HepG2 (cell line): ENCODE results near the gene DDX28. TPM values are rescaled to one million over a fixed set of nuclear protein-coding genes. Genes with fewer than 3 reads are reported as not detected.
A peak's percentile ranks its signal among the peaks of the same experiment; 100 is the strongest.

Source experiments
- CBX2 ChIP-seq, 2 experiments: fragments of 200-600 bp in 1 of 2; sonication (generic); formaldehyde crosslinking in 1 of 2; IDR thresholded peaks; 2 replicates each; pipeline versions ENCODE4 v1.7.0 to v1.8.1; 2018 to 2022; ENCODE audit warnings: low read depth in 2 of 2, low read length in 1 of 2, mild to moderate bottlenecking in 1 of 2, missing genetic modification reagents in 1 of 2
- CBX5 ChIP-seq: sonication (generic); formaldehyde crosslinking; IDR thresholded peaks from 2 replicates; pipeline ENCODE4 v1.4.0; 2020; ENCODE audit warnings: missing genetic modification reagents, borderline replicate concordance
- CEBPZ ChIP-seq: IDR thresholded peaks from 2 replicates; pipeline ENCODE4 v1.6.1; 2012; ENCODE audit warnings: low read length, improper control_type of control experiment
- ETV5 ChIP-seq: IDR thresholded peaks from 2 replicates; pipeline ENCODE4 v1.6.1; 2018; ENCODE audit warnings: missing biosample characterization, missing genetic modification reagents, inconsistent platforms, borderline replicate concordance
- FOXK1 ChIP-seq: sonication (generic); formaldehyde crosslinking; IDR thresholded peaks from 2 replicates; pipeline ENCODE4 v1.4.0; 2020; ENCODE audit warnings: low read depth, missing genetic modification reagents, borderline replicate concordance
- GLI4 ChIP-seq: sonication (generic); formaldehyde crosslinking; IDR thresholded peaks from 2 replicates; pipeline ENCODE4 v1.5.1; 2020; ENCODE audit warnings: missing genetic modification reagents, mild to moderate bottlenecking, moderate library complexity, borderline replicate concordance
- HCFC1 ChIP-seq: fragments of 150-350 bp; IDR thresholded peaks from 2 replicates; pipeline ENCODE4 v1.6.1; 2014; ENCODE audit warnings: low read depth, low read length
- ISL2 ChIP-seq: sonication (generic); formaldehyde crosslinking; IDR thresholded peaks from 2 replicates; pipeline ENCODE4 v1.5.0; 2020; ENCODE audit warnings: missing genetic modification reagents
- KMT2A ChIP-seq: sonication (generic); formaldehyde crosslinking; IDR thresholded peaks from 2 replicates; pipeline ENCODE4 v1.4.0; 2020; ENCODE audit warnings: missing genetic modification reagents
- MIXL1 ChIP-seq: IDR thresholded peaks from 2 replicates; pipeline ENCODE4 v1.6.1; 2016
- NCOA2 ChIP-seq: sonication (generic); formaldehyde crosslinking; IDR thresholded peaks from 2 replicates; pipeline ENCODE4 v1.8.0; 2022; ENCODE audit warnings: inconsistent platforms
- NFYB ChIP-seq: sonication (generic); formaldehyde crosslinking; IDR thresholded peaks from 2 replicates; pipeline ENCODE4 v1.4.0; 2020; ENCODE audit warnings: missing genetic modification reagents
- POLR2G ChIP-seq: fragments of 200-400 bp; formaldehyde crosslinking; IDR thresholded peaks from 2 replicates; pipeline ENCODE4 v1.6.1; 2018; ENCODE audit warnings: mild to moderate bottlenecking, low read depth, low read length, moderate library complexity
- RXRA ChIP-seq: sonication (generic); formaldehyde crosslinking; IDR thresholded peaks from 2 replicates; pipeline ENCODE4 v1.5.1; 2020; ENCODE audit warnings: missing genetic modification reagents
- SMYD3 ChIP-seq: sonication (generic); formaldehyde crosslinking; IDR thresholded peaks from 2 replicates; pipeline ENCODE4 v1.8.1; 2023; ENCODE audit warnings: mild to moderate bottlenecking, missing genetic modification reagents
- SRSF1 ChIP-seq: fragments of 200-400 bp; formaldehyde crosslinking; optimal IDR thresholded peaks from 2 replicates; pipeline ENCODE3; 2017; ENCODE audit warnings: mild to moderate bottlenecking, low read depth, low read length, moderate library complexity
- SYNCRIP ChIP-seq: fragments of 200-400 bp; formaldehyde crosslinking; IDR thresholded peaks from 2 replicates; pipeline ENCODE4 v1.6.1; 2018; ENCODE audit warnings: mild to moderate bottlenecking, low read depth, low read length; ENCODE audit not compliant: insufficient read depth
- TOPORS ChIP-seq: sonication (generic); formaldehyde crosslinking; IDR thresholded peaks from 2 replicates; pipeline ENCODE4 v1.8.0; 2023; ENCODE audit warnings: mild to moderate bottlenecking, missing genetic modification reagents
- ZBTB20 ChIP-seq: sonication (generic); formaldehyde crosslinking; IDR thresholded peaks from 2 replicates; pipeline ENCODE4 v1.8.1; 2023; ENCODE audit warnings: missing genetic modification reagents, low read depth, mild to moderate bottlenecking, borderline replicate concordance
- ZFP37 ChIP-seq: sonication (generic); formaldehyde crosslinking; IDR thresholded peaks from 2 replicates; pipeline ENCODE4 v1.4.0; 2020; ENCODE audit warnings: missing genetic modification reagents, borderline replicate concordance
- ZIK1 ChIP-seq: sonication (generic); formaldehyde crosslinking; IDR thresholded peaks from 2 replicates; pipeline ENCODE4 v1.5.0; 2020; ENCODE audit warnings: mild to moderate bottlenecking, low read depth, missing genetic modification reagents, borderline replicate concordance
- ZNF253 ChIP-seq: sonication (generic); formaldehyde crosslinking; IDR thresholded peaks from 2 replicates; pipeline ENCODE4 v1.8.0; 2022; ENCODE audit warnings: mild to moderate bottlenecking, missing genetic modification reagents, borderline replicate concordance
- ZNF3 ChIP-seq: IDR thresholded peaks from 2 replicates; pipeline ENCODE4 v1.7.0; 2017; ENCODE audit warnings: inconsistent platforms
- ZNF335 ChIP-seq: sonication (generic); formaldehyde crosslinking; IDR thresholded peaks from 2 replicates; pipeline ENCODE4 v1.4.0; 2020; ENCODE audit warnings: missing genetic modification reagents
- ZNF598 ChIP-seq: sonication (generic); formaldehyde crosslinking; IDR thresholded peaks from 2 replicates; pipeline ENCODE4 v1.5.1; 2020; ENCODE audit warnings: mild to moderate bottlenecking, missing genetic modification reagents, borderline replicate concordance
- ZNF746 ChIP-seq: sonication (generic); formaldehyde crosslinking; IDR thresholded peaks from 2 replicates; pipeline ENCODE4 v1.8.0; 2022; ENCODE audit warnings: mild to moderate bottlenecking, missing genetic modification reagents
- ZNF766 ChIP-seq: sonication (generic); formaldehyde crosslinking; IDR thresholded peaks from 2 replicates; pipeline ENCODE4 v1.5.0; 2020; ENCODE audit warnings: missing genetic modification reagents, borderline replicate concordance
- ZNF768 ChIP-seq: sonication (generic); formaldehyde crosslinking; IDR thresholded peaks from 2 replicates; pipeline ENCODE4 v1.4.0; 2020; ENCODE audit warnings: missing genetic modification reagents
- ZNF879 ChIP-seq: sonication (generic); formaldehyde crosslinking; IDR thresholded peaks from 2 replicates; pipeline ENCODE4 v1.8.1; 2023; ENCODE audit warnings: missing genetic modification reagents
- polyA plus RNA-seq, 8 experiments: library from polyadenylated mRNA; depleted of rRNA in 3 of 8; stranded (reverse) in 7 of 8; unstranded in 1 of 8; fragments of >200 nt; fragmentation: Illumina TruSeq in 4 of 8; extraction: Trizol in 4 of 8; gene quantifications; 2 replicates each; pipeline versions ENCODE4 v1.2.1 to v1.2.3, GENCODE V29; 2011 to 2016; ENCODE audit warnings: low read depth in 4 of 8, missing spikeins in 1 of 8, mixed read lengths in 1 of 8; ENCODE audit not compliant: insufficient read depth in 1 of 8
- total RNA-seq, 5 experiments: library from RNA; depleted of rRNA; stranded (reverse); fragments of >200 nt; fragmentation: Illumina TruSeq; extraction: Trizol; gene quantifications; 2 replicates each; pipeline ENCODE4 v1.2.3, GENCODE V29; 2016; ENCODE audit warnings: low read depth in 1 of 5

DDX28 gene
- total and polyA plus RNA-seq, 2 of the 13 experiments (the other 11 are each of a cell fraction or from before 2014, with no cell fraction given), result 14.1 to 16.4 TPM

GRCh38 chr16:67993207-67994039, 29.6 kb downstream of the DDX28 start (continued):
- TF ChIP-seq FOXK1 (CRISPR knock-in tag) (peak; percentile 63; the same call in 1 of the 2 replicates), ZNF335 (CRISPR knock-in tag) (peak; percentile 85), ZNF3 (CRISPR knock-in tag) (0 out of 2 replicates have a peak, but pooled peaks have one; percentile 24), ZNF746 (CRISPR knock-in tag) (no peak; the same call in 1 of the 2 replicates), TOPORS (CRISPR knock-in tag) (no peak), ZBTB20 (CRISPR knock-in tag) (no peak), POLR2G (peak; percentile 75), ZFP37 (CRISPR knock-in tag) (no peak), ETV5 (peak; percentile 47; the same call in 1 of the 2 replicates), MIXL1 (CRISPR knock-in tag) (peak; percentile 46; the same call in 1 of the 2 replicates), HCFC1 (no peak), CBX5 (CRISPR knock-in tag) (peak; percentile 51; the same call in 1 of the 2 replicates), ZNF253 (CRISPR knock-in tag) (no peak), NFYB (CRISPR knock-in tag) (0 out of 2 replicates have a peak, but pooled peaks have one; percentile 22), ZNF766 (CRISPR knock-in tag) (peak; percentile 67; the same call in 1 of the 2 replicates), RXRA (peak; percentile 84), CEBPZ (no peak), KMT2A (CRISPR knock-in tag) (peak; percentile 78), ZNF598 (CRISPR knock-in tag) (peak; percentile 59; the same call in 1 of the 2 replicates), CBX2 (IDR thresholded peaks at IDR 0.05; ENCODE audit: low read depth, low read length) (no peak), CBX2 (CRISPR knock-in tag; IDR thresholded peaks at IDR 0.05; ENCODE audit: low read depth) (no peak), GLI4 (CRISPR knock-in tag) (peak; percentile 92), SMYD3 (no peak), ZIK1 (CRISPR knock-in tag) (no peak), NCOA2 (peak; percentile 57; the same call in 1 of the 2 replicates), ZNF768 (CRISPR knock-in tag) (peak; percentile 74; the same call in 1 of the 2 replicates), ISL2 (CRISPR knock-in tag) (peak; percentile 66; the same call in 1 of the 2 replicates), SRSF1 (peak; percentile 29), SYNCRIP (no peak), ZNF879 (no peak)
